Gastrocnemius medialis (tissue), 4 donors: ENCODE data around the gene HDAC5. TPM values are rescaled to one million over a fixed set of nuclear protein-coding genes. Genes with fewer than 3 reads are reported as not detected.
A peak's percentile ranks its signal among the peaks of the same experiment; 100 is the strongest.

Experiments used
- ATAC-seq, 2 donors: fragments of 150-250 bp; one replicate each; pipeline ENCODE4 v1.9.1; 2016
- DNase-seq, 2 donors: peaks; one replicate each; pipeline ENCODE4 v3.0.0-alpha.2; 2019
- H3K27ac ChIP-seq, 4 donors: fragments of 200-600 bp; sonication (generic); 1 replicate in 1 of 4; 2 replicates in 3 of 4; pipeline ENCODE4 v1.5.1; 2016 to 2018; ENCODE audit warnings: mild to moderate bottlenecking in 2 of 4, moderate library complexity in 1 of 4
- H3K27me3 ChIP-seq, 3 donors: fragments of 200-600 bp; sonication (generic) in 2 of 3; 1 replicate in 1 of 3; 2 replicates in 2 of 3; pipeline versions ENCODE4 v1.5.1 to v1.6.0; 2016 to 2019; ENCODE audit warnings: mild to moderate bottlenecking in 1 of 3, moderate library complexity in 1 of 3
- H3K36me3 ChIP-seq, 2 donors: fragments of 200-600 bp; sonication (generic) in 1 of 2; one replicate each; pipeline ENCODE4 v1.5.1; 2017 to 2018
- H3K4me1 ChIP-seq, 2 donors: fragments of 200-600 bp; sonication (generic) in 1 of 2; one replicate each; pipeline ENCODE4 v1.5.1; 2016 to 2017; ENCODE audit warnings: mild to moderate bottlenecking in 2 of 2
- H3K4me3 ChIP-seq, 4 donors: fragments of 200-600 bp; sonication (generic) in 3 of 4; 1 replicate in 1 of 4; 2 replicates in 3 of 4; pipeline ENCODE4 v1.5.1; 2016 to 2019; ENCODE audit warnings: mild to moderate bottlenecking in 2 of 4
- H3K9me3 ChIP-seq, 3 donors: fragments of 200-600 bp; sonication (generic) in 2 of 3; 1 replicate in 1 of 3; 2 replicates in 2 of 3; pipeline ENCODE4 v1.5.1; 2016 to 2019
- CTCF ChIP-seq, 5 experiments: fragments of 450-650 bp in 3 of 5; fragments of 200-600 bp in 2 of 5; sonication (generic) in 2 of 5; IDR thresholded peaks in 4 of 5; conservative IDR thresholded peaks in 1 of 5; 1 replicate in 4 of 5; 2 replicates in 1 of 5; pipeline ENCODE4 v1.5.1; 2016 to 2019; ENCODE audit warnings: antibody characterized with exemption in 5 of 5, mild to moderate bottlenecking in 3 of 5, moderate library complexity in 3 of 5
- POLR2A ChIP-seq, 2 donors: fragments of 450-650 bp; IDR thresholded peaks; one replicate each; pipeline ENCODE4 v1.6.1; 2017; ENCODE audit warnings: antibody characterized with exemption in 2 of 2, mild to moderate bottlenecking in 2 of 2, moderate library complexity in 2 of 2
- in situ Hi-C, 4 donors: fragments of 200-750 bp; cut with MboI; loops; one replicate each; pipeline versions ENCODE4 v1.15.0 to v1.8.0; 2017; ENCODE audit warnings: low sequenced_read_pairs in 4 of 4
- intact Hi-C: fragments of 100-400 bp; cut with DNase I; formaldehyde crosslinking; loops from one replicate; pipeline ENCODE4 v1.15.1; 2023; ENCODE audit warnings: low total_unique reads
- total RNA-seq, 4 donors: library from RNA; depleted of rRNA; stranded (reverse); fragments of >200 nt; gene quantifications; one replicate each; pipeline versions ENCODE4 v1.1.0 to v1.2.3, GENCODE V29; 2016

HDAC5 gene
- total RNA-seq, 4 donors from 2014 or later = 36.5 to 301 (median 88.0) TPM

GRCh38 chr17:44074231-44074910 is 49.1 kb downstream of the HDAC5 start:
- H3K4me3 ChIP-seq = no peak overlapping the region
- no peak for TF ChIP-seq POLR2A (IDR thresholded peaks at IDR 0.05)
- TF ChIP-seq CTCF (IDR thresholded peaks at IDR 0.05 in 4 of 5, conservative IDR thresholded peaks at IDR 0.05 in 1 of 5) = no peak
- ATAC-seq (peak in 1 of 2 donors; percentile 25), DNase-seq (peak in 1 of 2 donors; percentile 46)
- H3K27me3 ChIP-seq = no peaks in the 10 kb centered on the region
- peaks cover 0 to 40% of the 10 kb centered on the region in 2 donors for H3K36me3 ChIP-seq
- H3K27ac ChIP-seq = peak overlapping the region; percentile 62 to 96 (median 68)
- in situ Hi-C loops (no loop called here), intact Hi-C loops (loop anchor here (5.0 kb wide), 1 partner anchor 113 kb away; the partner anchor contains the start of gene TMUB2)
- peaks cover 27 to 35% of the 10 kb centered on the region in 2 donors for H3K4me1 ChIP-seq
- no peaks in the 10 kb centered on the region for H3K9me3 ChIP-seq

DNA sequence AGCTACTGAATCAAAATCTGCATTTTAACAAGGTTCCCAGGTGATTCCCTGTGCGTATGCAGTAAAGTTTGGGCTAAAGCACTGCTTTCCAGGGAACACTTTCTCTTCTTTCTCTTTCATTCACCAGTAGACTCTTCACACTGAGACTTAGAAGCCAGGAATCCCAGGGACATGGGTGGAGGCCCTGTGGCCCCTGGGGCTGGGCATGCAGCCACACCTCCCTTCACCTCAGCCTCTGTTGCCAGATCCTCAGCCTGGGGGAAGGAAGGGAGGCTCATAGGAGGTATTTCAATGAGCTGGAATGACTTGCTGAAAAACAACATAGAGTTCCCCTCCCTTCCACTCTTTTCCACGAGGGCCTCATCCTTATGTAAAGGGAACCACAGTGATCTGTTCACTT is 51.7 kb downstream of the HDAC5 start:
- peaks cover 32 to 44% of the 10 kb centered on the region in 2 donors for H3K4me1 ChIP-seq
- intact Hi-C loops (loop anchor here (2.0 to 5.0 kb wide), 3 partner anchors 39 to 116 kb away; partner anchors contain the start of genes TMEM101 and TMUB2), in situ Hi-C loops (no loop called here)
- no peaks in the 10 kb centered on the region for H3K9me3 ChIP-seq
- DNase-seq (no peak), ATAC-seq (no peak)
- no peaks in the 10 kb centered on the region for H3K27me3 ChIP-seq
- TF ChIP-seq CTCF (IDR thresholded peaks at IDR 0.05 in 4 of 5, conservative IDR thresholded peaks at IDR 0.05 in 1 of 5) (no peak), POLR2A (IDR thresholded peaks at IDR 0.05) (no peak)
- H3K4me3 ChIP-seq = peak overlapping the region; percentile 79 to 94 (median 91)
- peak overlapping the region; percentile 90 to 96 (median 94) for H3K27ac ChIP-seq
- peaks cover 0 to 15% of the 10 kb centered on the region in 2 donors for H3K36me3 ChIP-seq

DNA sequence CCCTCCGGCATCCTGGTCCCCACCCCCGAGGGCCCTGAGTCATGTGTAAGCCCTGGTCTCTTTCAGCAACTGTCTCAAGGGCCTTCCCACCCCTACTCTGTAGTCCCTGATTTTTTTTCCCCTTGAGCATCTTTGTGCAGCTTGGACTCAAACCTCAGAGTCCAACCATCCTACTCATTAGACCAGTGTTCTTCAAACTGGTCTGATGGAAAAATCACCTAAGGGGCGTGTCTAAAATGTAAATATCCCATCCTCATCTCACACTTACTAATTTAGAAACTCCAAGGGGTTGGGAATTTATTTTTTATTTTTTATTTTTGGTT is 52.3 kb downstream of the HDAC5 start:
- no peak for TF ChIP-seq CTCF (IDR thresholded peaks at IDR 0.05 in 4 of 5, conservative IDR thresholded peaks at IDR 0.05 in 1 of 5)
- TF ChIP-seq POLR2A (IDR thresholded peaks at IDR 0.05) = no peak
- Histone ChIP-seq H3K9me3 (no peaks in the 10 kb centered on the region), H3K27me3 (no peaks in the 10 kb centered on the region), H3K4me3 (peak overlapping the region; percentile 79 to 94 (median 91)), H3K4me1 (peaks cover 33 to 45% of the 10 kb centered on the region in 2 donors), H3K36me3 (peaks cover 0 to 8% of the 10 kb centered on the region in 2 donors), H3K27ac (peak overlapping the region; percentile 90 to 96 (median 94))
- ATAC-seq (no peak), DNase-seq (no peak)
- in situ Hi-C loops = no loop called here
- intact Hi-C loops = loop anchor here (2.0 to 5.0 kb wide), 3 partner anchors 40 to 116 kb away; partner anchors contain the start of genes TMEM101 and TMUB2

DNA sequence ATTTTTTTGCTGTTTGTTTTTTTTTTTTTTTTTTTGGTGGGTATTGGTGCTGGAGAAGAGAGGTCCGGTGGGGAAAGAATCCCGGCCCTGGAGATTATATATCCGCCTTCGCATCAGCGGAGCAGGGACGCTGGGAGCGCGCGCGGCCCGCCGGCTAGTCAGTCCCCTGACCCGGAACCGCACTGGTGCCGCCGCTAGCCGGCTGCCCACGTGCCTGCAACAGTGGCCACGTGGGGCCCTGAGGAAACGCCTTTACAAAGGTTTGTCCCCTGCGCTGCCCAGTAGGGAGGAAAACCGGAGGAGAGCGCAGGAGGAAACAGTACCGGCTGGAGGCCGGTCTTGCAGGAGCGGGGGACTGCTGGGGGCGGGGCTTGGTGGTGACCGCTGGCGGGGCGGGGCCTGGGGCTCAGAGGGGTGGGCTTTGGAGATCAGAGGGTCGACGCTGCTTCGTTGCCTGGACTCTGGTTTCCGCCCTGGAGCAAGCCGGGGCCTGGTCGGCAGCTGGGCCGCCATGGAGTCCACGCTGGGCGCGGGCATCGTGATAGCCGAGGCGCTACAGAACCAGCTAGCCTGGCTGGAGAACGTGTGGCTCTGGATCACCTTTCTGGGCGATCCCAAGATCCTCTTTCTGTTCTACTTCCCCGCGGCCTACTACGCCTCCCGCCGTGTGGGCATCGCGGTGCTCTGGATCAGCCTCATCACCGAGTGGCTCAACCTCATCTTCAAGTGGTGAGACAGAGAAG is 52.8 kb downstream of the HDAC5 start, which contains the start of gene G6PC3:
TSS of gene G6PC3 (plus strand) at position 281 of the 743 bp plus-strand sequence. CDS start at position 512, 231 bp downstream.
- Histone ChIP-seq H3K36me3 (peaks cover 0 to 3% of the 10 kb centered on the region in 2 donors), H3K27ac (peak within 1 kb of the TSS; percentile 90 to 96 (median 94)), H3K4me3 (peak within 1 kb of the TSS; percentile 79 to 94 (median 91)), H3K27me3 (no peaks in the 10 kb centered on the region), H3K4me1 (peaks cover 36 to 46% of the 10 kb centered on the region in 2 donors), H3K9me3 (no peaks in the 10 kb centered on the region)
- in situ Hi-C loops = no loop called here
- DNase-seq (peak; percentile 97), ATAC-seq (peak; percentile 83 to 91)
- TF ChIP-seq CTCF (IDR thresholded peaks at IDR 0.05 in 4 of 5, conservative IDR thresholded peaks at IDR 0.05 in 1 of 5) (peak in 3 of 5 experiments; percentile 18 to 43 (median 22)), POLR2A (IDR thresholded peaks at IDR 0.05) (peak; percentile 88 to 91)
- intact Hi-C loops = loop anchor here (1.0 to 5.0 kb wide), 4 partner anchors 40 to 117 kb away; partner anchors contain the start of genes HDAC5, TMEM101 and TMUB2
